Fibroblast of villous mesenchyme (primary cell): ENCODE data around the gene SMARCD1. TPM values are rescaled to one million over a fixed set of nuclear protein-coding genes. Genes with fewer than 3 reads are reported as not detected.

Experiments used
- DNase-seq: peaks from one replicate; pipeline ENCODE4 v3.0.0-alpha.2; 2010; ENCODE audit warnings: low read depth
- H3K4me3 ChIP-seq: 2 replicates; pipeline ENCODE4 v1.5.1; 2011; ENCODE audit warnings: low read depth, mild to moderate bottlenecking, low read length
- CTCF ChIP-seq: IDR thresholded peaks from 2 replicates; pipeline ENCODE4 v1.5.1; 2012; ENCODE audit warnings: low read depth, mild to moderate bottlenecking, low read length; ENCODE audit not compliant: insufficient read depth
- total RNA-seq: library from RNA; depleted of rRNA; stranded (reverse); fragments of >200 nt; gene quantifications from 2 replicates; pipeline ENCODE4 v1.2.3, GENCODE V29; 2012

The SMARCD1 gene
- total RNA-seq, 1 donor = 60.9 TPM

GRCh38 chr12:50056639-50056976, 28.5 kb upstream of the SMARCD1 start:
- DNase-seq = no peak
- TF ChIP-seq CTCF = no peak
- peak overlapping the region; percentile 72 for H3K4me3 ChIP-seq

- peak within 1 kb of the TSS; percentile 72 for H3K4me3 ChIP-seq
- TF ChIP-seq CTCF = peak; percentile 8
- peak; percentile 81 for DNase-seq
These were observed 27.9 kb upstream of the SMARCD1 start, which contains the start of gene ASIC1 for GRCh38 chr12:50057000-50057841. Gene ASIC1, plus strand, starts transcription at chr12:50057596. Its CDS starts 1,171 bp downstream, at chr12:50058767.

- peak overlapping the region; percentile 72 for H3K4me3 ChIP-seq
- DNase-seq = no peak
- TF ChIP-seq CTCF = no peak
These were observed 27.1 kb upstream of the SMARCD1 start for GRCh38 chr12:50057896-50058670.

GRCh38 chr12:50058743-50059312, 26.3 kb upstream of the SMARCD1 start:
- no peak overlapping the region for H3K4me3 ChIP-seq
- TF ChIP-seq CTCF = no peak
- DNase-seq = no peak

- H3K4me3 ChIP-seq = no peak overlapping the region
- DNase-seq = no peak
- no peak for TF ChIP-seq CTCF
These were observed 25.6 kb upstream of the SMARCD1 start for GRCh38 chr12:50059440-50060119.

- no peak for DNase-seq
- H3K4me3 ChIP-seq = no peak overlapping the region
- TF ChIP-seq CTCF = no peak
These were observed 25.0 kb upstream of the SMARCD1 start for GRCh38 chr12:50060120-50060468.
